GM23338 (cell line): Measurements from ENCODE around the gene SND1.
A peak's percentile ranks its signal among the peaks of the same experiment; 100 is the strongest.

Source experiments
- CREB1 ChIP-seq: fragments of 250-450 bp; sonication (Bioruptor Pico); IDR thresholded peaks from 2 replicates; pipeline ENCODE4 v1.5.0; 2020; ENCODE audit warnings: low read depth, mild to moderate bottlenecking, moderate library complexity
- EZH2 ChIP-seq: fragments of 200-600 bp; sonication (generic); IDR thresholded peaks from one replicate; pipeline ENCODE4 v1.8.0; 2017; ENCODE audit warnings: antibody characterized with exemption, mild to moderate bottlenecking, low read depth; ENCODE audit not compliant: unreplicated experiment
- EZH2phosphoT487 ChIP-seq: fragments of 200-600 bp; sonication (generic); IDR thresholded peaks from one replicate; pipeline ENCODE4 v1.8.1; 2018; ENCODE audit warnings: antibody characterized with exemption; ENCODE audit not compliant: unreplicated experiment
- JUNB ChIP-seq: IDR thresholded peaks from one replicate; pipeline ENCODE4 v1.6.1; 2016; ENCODE audit warnings: antibody characterized with exemption; ENCODE audit not compliant: unreplicated experiment
- POLR2AphosphoS5 ChIP-seq: IDR thresholded peaks from 2 replicates; pipeline ENCODE4 v1.6.1; 2016; ENCODE audit warnings: antibody characterized with exemption, low read depth
- TF ChIP-seq, protein P1 (sequence below), 2 experiments: fragments of 200-600 bp in 1 of 2; sonication (generic) in 1 of 2; conservative IDR thresholded peaks; 2 replicates each; pipeline versions ENCODE4 v1.5.1 to v1.6.1; 2016 to 2017; ENCODE audit warnings: antibody characterized with exemption in 2 of 2, low read depth in 2 of 2, mild to moderate bottlenecking in 2 of 2, moderate library complexity in 1 of 2
- TF ChIP-seq, protein P2 (sequence below): IDR thresholded peaks from one replicate; pipeline ENCODE4 v1.6.1; 2018; ENCODE audit warnings: antibody characterized with exemption; ENCODE audit not compliant: unreplicated experiment

DNA sequence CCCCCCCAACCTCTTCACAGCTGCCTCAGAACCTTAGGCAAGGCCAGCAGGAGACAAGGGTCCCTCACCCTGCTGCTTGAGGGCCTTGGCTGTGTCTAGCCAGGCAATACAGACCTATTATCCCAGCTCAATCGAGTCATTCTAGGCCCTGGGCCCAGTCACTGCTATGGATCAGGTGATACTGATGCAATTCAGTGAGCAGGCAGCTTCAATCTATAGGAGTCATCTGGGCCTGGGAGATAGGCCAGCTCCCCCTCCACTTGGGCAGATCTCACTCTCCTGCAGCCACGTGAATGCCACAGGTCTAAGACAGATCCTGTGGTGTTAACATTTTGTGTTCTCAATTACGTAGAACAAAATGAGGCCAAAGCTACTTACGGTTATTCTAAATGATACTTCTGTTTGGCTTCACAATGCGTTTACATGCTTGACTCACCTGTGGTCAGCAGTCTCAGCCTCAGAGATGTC is 447.2 kb downstream of the SND1 start:
- TF ChIP-seq, protein P1, sequence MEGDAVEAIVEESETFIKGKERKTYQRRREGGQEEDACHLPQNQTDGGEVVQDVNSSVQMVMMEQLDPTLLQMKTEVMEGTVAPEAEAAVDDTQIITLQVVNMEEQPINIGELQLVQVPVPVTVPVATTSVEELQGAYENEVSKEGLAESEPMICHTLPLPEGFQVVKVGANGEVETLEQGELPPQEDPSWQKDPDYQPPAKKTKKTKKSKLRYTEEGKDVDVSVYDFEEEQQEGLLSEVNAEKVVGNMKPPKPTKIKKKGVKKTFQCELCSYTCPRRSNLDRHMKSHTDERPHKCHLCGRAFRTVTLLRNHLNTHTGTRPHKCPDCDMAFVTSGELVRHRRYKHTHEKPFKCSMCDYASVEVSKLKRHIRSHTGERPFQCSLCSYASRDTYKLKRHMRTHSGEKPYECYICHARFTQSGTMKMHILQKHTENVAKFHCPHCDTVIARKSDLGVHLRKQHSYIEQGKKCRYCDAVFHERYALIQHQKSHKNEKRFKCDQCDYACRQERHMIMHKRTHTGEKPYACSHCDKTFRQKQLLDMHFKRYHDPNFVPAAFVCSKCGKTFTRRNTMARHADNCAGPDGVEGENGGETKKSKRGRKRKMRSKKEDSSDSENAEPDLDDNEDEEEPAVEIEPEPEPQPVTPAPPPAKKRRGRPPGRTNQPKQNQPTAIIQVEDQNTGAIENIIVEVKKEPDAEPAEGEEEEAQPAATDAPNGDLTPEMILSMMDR (conservative IDR thresholded peaks at IDR 0.05; ENCODE audit: low read depth in 2 of 2): no peak
- TF ChIP-seq EZH2: no peak
- TF ChIP-seq CREB1 (CRISPR knock-in tag): no peak
- peak; percentile 28; the same call in 1 of the 2 replicates for TF ChIP-seq POLR2AphosphoS5
- TF ChIP-seq EZH2phosphoT487: no peak
- TF ChIP-seq, protein P2, sequence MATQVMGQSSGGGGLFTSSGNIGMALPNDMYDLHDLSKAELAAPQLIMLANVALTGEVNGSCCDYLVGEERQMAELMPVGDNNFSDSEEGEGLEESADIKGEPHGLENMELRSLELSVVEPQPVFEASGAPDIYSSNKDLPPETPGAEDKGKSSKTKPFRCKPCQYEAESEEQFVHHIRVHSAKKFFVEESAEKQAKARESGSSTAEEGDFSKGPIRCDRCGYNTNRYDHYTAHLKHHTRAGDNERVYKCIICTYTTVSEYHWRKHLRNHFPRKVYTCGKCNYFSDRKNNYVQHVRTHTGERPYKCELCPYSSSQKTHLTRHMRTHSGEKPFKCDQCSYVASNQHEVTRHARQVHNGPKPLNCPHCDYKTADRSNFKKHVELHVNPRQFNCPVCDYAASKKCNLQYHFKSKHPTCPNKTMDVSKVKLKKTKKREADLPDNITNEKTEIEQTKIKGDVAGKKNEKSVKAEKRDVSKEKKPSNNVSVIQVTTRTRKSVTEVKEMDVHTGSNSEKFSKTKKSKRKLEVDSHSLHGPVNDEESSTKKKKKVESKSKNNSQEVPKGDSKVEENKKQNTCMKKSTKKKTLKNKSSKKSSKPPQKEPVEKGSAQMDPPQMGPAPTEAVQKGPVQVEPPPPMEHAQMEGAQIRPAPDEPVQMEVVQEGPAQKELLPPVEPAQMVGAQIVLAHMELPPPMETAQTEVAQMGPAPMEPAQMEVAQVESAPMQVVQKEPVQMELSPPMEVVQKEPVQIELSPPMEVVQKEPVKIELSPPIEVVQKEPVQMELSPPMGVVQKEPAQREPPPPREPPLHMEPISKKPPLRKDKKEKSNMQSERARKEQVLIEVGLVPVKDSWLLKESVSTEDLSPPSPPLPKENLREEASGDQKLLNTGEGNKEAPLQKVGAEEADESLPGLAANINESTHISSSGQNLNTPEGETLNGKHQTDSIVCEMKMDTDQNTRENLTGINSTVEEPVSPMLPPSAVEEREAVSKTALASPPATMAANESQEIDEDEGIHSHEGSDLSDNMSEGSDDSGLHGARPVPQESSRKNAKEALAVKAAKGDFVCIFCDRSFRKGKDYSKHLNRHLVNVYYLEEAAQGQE: no peak
- TF ChIP-seq JUNB: no peak
